Transverse colon (tissue), 4 donors: Measurements from ENCODE around the gene ANKS1B.

Experiments used
- CTCF ChIP-seq, 5 experiments: fragments of 200-600 bp in 3 of 5; fragments of 450-650 bp in 2 of 5; sonication (generic) in 3 of 5; IDR thresholded peaks; 1 replicate in 2 of 5; 2 replicates in 3 of 5; pipeline ENCODE4 v1.5.1; 2016 to 2017; ENCODE audit warnings: antibody characterized with exemption in 5 of 5, inconsistent platforms in 3 of 5, mild to moderate bottlenecking in 2 of 5, moderate library complexity in 1 of 5
- EP300 ChIP-seq: sonication (generic); formaldehyde crosslinking; IDR thresholded peaks from one replicate; pipeline ENCODE4 v1.6.1; 2017; ENCODE audit warnings: antibody characterized with exemption, low read depth
- POLR2AphosphoS5 ChIP-seq, 3 donors: sonication (generic); formaldehyde crosslinking; IDR thresholded peaks; one replicate each; pipeline ENCODE4 v1.6.1; 2016; ENCODE audit warnings: antibody characterized with exemption in 3 of 3

- no peak for TF ChIP-seq CTCF (IDR thresholded peaks at IDR 0.05)
- no peak for TF ChIP-seq POLR2AphosphoS5 (IDR thresholded peaks at IDR 0.05)
- TF ChIP-seq EP300: no peak
These were observed 1167.0 kb downstream of the ANKS1B start for GRCh38 chr12:98817742-98818141.
